Left ventricle myocardium inferior (tissue), 1 donor: ENCODE measurements around the gene SPECC1. TPM values are rescaled to one million over a fixed set of nuclear protein-coding genes. Genes with fewer than 3 reads are reported as not detected.
A peak's percentile ranks its signal among the peaks of the same experiment; 100 is the strongest.

Experiments
- DNase-seq: peaks from one replicate; pipeline ENCODE4 v3.0.0-alpha.2; 2020
- H3K27ac ChIP-seq: fragments of 200-600 bp; replicated peaks from 2 replicates; pipeline ENCODE4 v1.8.0; 2021
- H3K27me3 ChIP-seq: fragments of 200-600 bp; 2 replicates; pipeline ENCODE4 v1.8.0; 2021; ENCODE audit warnings: low read depth
- H3K36me3 ChIP-seq: fragments of 200-600 bp; 2 replicates; pipeline ENCODE4 v1.8.0; 2021
- H3K4me1 ChIP-seq: fragments of 200-600 bp; 2 replicates; pipeline ENCODE4 v1.8.0; 2021
- H3K4me3 ChIP-seq: fragments of 200-600 bp; 2 replicates; pipeline ENCODE4 v1.8.0; 2021; ENCODE audit warnings: mild to moderate bottlenecking, moderate library complexity
- H3K9me3 ChIP-seq: fragments of 200-600 bp; replicated peaks from 2 replicates; pipeline ENCODE4 v1.8.0; 2021
- CTCF ChIP-seq: fragments of 200-600 bp; IDR thresholded peaks from 2 replicates; pipeline ENCODE4 v1.8.0; 2021; ENCODE audit warnings: antibody characterized with exemption, mild to moderate bottlenecking, borderline replicate concordance
- intact Hi-C: fragments of 100-400 bp; cut with micrococcal nuclease; formaldehyde crosslinking; loops from one replicate; pipeline ENCODE4 v1.11.0; 2022
- total RNA-seq: library from RNA; stranded (reverse); fragmentation: NEBNext Ultra II Directional; extraction: Animal tissue kit (Norgen Biotek cat#: 25700); gene quantifications from one replicate; pipeline ENCODE4 v1.2.1, GENCODE V29; 2021
- donor health status: DM: no; HTN: yes; CAD: no; lungs with severe emphysema.

The SPECC1 gene
- total RNA-seq, 1 donor from 2014 or later = 10.6 TPM

- no peak overlapping the region for H3K4me3 ChIP-seq
- no peak for TF ChIP-seq CTCF
- intact Hi-C loops = no loop called here
These were observed 59.3 kb downstream of the SPECC1 start for GRCh38 chr17:20068445-20068844.

GRCh38 chr17:20071824-20072691, 62.9 kb downstream of the SPECC1 start:
- Histone ChIP-seq H3K9me3 (no peaks in the 10 kb centered on the region), H3K4me3 (no peak overlapping the region), H3K36me3 (no peaks in the 10 kb centered on the region), H3K27me3 (no peaks in the 10 kb centered on the region), H3K27ac (peak overlapping the region; percentile 72), H3K4me1 (peaks cover 18% of the 10 kb centered on the region)
- DNase-seq = no peak
- no peak for TF ChIP-seq CTCF
- intact Hi-C loops = no loop called here

More at GRCh38 chr17:20068445-20068844, 59.3 kb downstream of the SPECC1 start:
- Histone ChIP-seq H3K9me3 (no peaks in the 10 kb centered on the region), H3K4me1 (peaks cover 50% of the 10 kb centered on the region), H3K36me3 (no peaks in the 10 kb centered on the region), H3K27me3 (no peaks in the 10 kb centered on the region), H3K27ac (no peak overlapping the region)
- DNase-seq = no peak

GRCh38 chr17:20072692-20072992, 63.5 kb downstream of the SPECC1 start:
- no peak overlapping the region for H3K4me3 ChIP-seq
- DNase-seq = no peak
- H3K9me3 ChIP-seq = no peaks in the 10 kb centered on the region
- intact Hi-C loops = no loop called here
- H3K27me3 ChIP-seq = no peaks in the 10 kb centered on the region
- peaks cover 24% of the 10 kb centered on the region for H3K4me1 ChIP-seq
- H3K36me3 ChIP-seq = no peaks in the 10 kb centered on the region
- H3K27ac ChIP-seq = peak overlapping the region; percentile 72
- TF ChIP-seq CTCF = no peak

- H3K27ac ChIP-seq = peak overlapping the region; percentile 72
- peak overlapping the region; percentile 56 for H3K4me3 ChIP-seq
- peak; percentile 67 for DNase-seq
- peaks cover 25% of the 10 kb centered on the region for H3K4me1 ChIP-seq
- no peaks in the 10 kb centered on the region for H3K27me3 ChIP-seq
- intact Hi-C loops = no loop called here
- H3K9me3 ChIP-seq = no peaks in the 10 kb centered on the region
- no peaks in the 10 kb centered on the region for H3K36me3 ChIP-seq
- TF ChIP-seq CTCF = no peak
These were observed 64.2 kb downstream of the SPECC1 start for GRCh38 chr17:20073055-20073979.

- Histone ChIP-seq H3K27me3 (no peaks in the 10 kb centered on the region), H3K27ac (peak overlapping the region; percentile 72), H3K9me3 (no peaks in the 10 kb centered on the region), H3K4me3 (peak overlapping the region; percentile 56), H3K36me3 (no peaks in the 10 kb centered on the region), H3K4me1 (peaks cover 25% of the 10 kb centered on the region)
- DNase-seq = no peak
- no peak for TF ChIP-seq CTCF
- intact Hi-C loops = no loop called here
These were observed 64.8 kb downstream of the SPECC1 start for GRCh38 chr17:20074001-20074400.
